HG03108 (cell line): Measurements from ENCODE around the gene FOXK1.
"Not testable (repeated sequence)": the region's sequence is repeated elsewhere in the genome, so short reads cannot be mapped to it uniquely, and the experiment has no call there.

Experiments
- ATAC-seq: cut with Tn5 transposase; IDR thresholded peaks from one replicate; pipeline ENCODE4 v1.9.1; 2021; ENCODE audit warnings: moderate library complexity; ENCODE audit not compliant: unreplicated experiment

Gene FOXK1

DNA sequence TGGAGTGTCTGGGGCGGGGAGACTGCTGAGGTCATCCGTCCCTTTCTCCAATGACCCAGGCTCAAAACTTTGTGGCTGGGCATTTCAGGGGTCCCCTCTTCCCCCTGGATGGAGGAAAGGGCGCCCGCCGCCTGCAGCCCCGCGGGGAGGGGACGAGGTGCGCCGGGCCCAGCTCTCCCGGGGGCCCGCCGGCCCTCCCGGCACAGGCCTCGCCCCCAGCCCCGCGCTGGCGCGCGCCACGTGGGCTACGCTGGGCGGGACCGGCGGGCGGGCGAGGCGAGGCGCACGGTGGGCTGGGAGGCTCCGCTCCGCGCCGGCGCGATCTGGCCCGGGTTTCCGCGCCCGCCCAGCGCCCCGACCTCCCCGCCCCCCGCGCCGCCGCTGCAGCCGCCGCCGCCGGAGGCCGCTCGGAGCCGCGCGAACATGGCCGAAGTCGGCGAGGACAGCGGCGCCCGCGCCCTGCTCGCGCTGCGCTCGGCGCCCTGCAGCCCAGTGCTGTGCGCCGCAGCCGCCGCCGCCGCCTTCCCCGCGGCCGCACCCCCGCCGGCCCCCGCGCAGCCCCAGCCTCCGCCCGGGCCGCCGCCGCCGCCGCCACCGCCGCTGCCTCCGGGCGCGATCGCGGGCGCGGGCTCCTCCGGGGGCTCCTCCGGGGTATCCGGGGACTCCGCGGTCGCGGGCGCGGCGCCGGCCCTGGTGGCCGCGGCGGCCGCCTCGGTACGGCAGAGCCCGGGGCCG, at the start of gene FOXK1:
Gene FOXK1 (plus strand): TSS at position 410 of the 735 bp plus-strand sequence. CDS start 14 bp downstream, at position 424.
- ATAC-seq = peak; percentile 61

DNA sequence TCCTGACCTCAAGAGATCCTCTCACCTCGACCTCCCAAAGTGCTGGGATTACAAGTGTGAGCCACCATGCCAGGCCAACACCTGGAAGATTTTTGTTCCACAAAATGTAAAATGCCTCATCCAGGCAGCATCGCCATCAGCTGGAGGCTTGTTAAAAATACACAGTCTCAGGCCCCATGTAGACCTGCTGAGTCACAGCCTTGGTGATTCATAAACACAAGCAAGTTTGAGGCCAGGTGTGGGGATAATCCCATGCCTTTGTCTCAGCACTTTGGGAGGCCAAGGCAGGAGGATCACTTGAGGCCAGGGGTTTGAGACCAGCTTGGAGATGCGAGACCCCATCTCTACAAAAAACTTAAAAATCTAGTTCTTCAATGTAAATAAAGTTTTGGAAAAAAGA, 49.1 kb upstream of the FOXK1 start:
- no peak for ATAC-seq

DNA sequence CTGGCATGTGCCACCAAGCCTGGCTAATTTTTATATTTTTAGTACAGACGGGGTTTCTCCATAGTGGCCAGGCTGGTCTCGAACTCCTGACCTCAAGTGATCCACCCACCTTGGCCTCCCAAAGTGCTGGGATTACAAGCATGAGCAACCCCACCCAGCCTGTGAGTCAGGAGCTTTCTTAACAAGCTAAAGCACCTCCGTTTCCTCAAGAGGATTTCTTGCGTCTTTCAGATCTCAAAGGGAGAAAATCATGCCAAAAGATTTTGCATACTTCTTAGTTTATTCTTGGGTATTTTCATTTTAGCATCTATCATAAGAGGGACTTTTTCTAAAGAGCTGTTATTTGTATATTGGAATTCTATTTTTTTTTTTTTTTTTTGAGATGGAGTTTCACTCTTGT, 47.9 kb upstream of the FOXK1 start:
- no peak for ATAC-seq

DNA sequence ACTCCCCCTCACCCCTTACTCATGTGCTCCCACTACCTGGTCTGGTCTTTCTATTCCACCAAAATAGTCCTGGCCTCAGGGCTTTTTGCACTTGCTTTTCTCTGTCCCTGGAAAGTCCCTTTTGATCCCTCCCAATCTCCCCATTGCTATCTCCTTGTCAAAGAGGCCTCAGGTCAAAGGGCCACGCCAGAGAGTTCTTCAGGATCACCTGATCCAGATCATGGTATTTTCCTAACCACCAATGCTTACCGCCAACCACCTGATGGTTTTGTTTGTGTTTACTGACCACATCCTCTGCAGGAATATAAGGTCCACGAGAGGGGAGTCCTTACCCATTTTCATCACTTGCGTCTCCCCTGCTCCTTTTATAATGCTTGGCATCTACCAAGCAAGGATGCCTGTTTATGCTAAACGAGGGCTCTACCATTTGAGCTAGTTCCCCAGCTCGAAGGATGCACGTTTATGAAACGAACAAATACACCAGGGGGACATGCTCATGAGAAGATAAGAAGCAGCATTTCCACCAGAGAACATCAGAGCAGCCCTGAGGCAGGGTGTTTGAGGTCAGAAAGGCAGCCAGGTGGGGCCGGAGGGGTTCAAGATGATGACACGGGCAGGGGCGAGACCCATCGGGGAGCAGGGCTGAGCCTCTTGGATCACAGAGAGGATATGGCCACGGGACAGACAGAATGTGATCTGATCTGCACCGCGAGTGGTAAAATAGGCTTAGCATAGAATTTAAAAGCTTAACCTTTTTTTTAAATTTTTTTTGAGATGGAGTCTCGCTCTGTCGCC, 43.1 kb upstream of the FOXK1 start:
- ATAC-seq = no peak

DNA sequence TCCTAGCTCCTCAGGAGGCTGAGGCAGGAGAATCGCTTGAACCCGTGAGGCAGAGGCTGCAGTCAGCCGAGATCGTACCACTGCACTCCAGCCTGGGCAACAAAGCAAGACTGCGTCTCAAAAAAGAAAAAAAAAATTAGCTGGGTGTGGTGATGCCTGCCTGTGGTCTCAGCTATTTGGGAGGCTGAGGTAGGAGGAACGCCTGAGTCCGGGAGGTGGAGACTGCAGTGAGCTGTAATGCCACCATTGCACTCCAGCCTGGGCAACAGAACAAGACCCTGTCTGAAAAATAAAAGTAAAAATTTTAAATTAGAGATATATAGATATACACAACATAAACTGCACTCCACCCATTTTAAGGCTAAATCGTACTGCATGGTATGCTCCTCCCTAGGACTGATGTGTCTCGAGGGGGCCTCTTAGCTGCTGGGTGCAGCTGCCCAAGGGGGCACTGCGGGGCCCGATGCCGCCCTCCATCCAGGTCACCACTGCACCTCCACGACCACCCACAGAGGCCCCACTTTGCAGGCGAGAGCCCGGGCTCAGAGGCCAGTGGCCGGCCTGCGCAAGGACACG, 40.9 kb upstream of the FOXK1 start:
- no peak for ATAC-seq

DNA sequence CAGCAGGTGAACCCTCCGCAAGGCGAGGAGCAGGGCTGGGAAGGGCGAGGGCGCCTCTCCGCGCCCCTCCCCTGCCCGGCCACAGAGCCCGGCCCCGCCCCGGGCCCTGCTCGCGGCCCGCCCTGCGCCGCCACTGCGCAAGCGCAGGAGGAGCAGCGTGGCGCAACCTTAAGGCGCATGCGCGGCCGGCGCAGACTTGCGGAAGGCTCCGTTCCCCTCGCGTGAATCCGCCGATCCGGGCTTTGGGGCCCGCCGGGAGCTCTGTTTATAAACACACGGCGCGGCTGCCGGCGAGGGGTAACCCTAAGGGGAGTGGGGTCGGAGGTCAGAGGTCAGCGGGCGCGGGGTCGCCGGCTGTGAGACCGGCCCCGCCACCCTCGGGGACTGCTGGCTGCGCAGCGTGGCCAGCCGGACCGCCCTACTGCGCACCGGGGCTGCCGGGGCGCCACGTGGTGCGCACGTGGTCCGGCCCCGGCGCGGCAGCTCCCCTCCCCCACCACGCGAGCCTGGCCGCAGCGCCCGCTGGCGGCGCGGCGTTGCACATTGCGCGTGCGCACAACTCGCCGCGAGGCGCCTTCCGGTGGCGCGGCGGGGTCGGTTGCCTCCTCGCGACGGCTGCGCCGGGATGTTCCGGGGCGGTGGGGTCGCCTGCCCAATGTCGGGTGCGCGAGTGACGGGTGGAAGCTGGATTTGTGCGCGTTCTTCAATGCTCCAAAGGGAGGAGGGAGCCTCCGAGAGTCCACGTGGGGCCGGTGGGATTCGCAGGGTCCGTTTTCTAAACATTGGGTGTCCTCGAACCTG, 40.2 kb upstream of the FOXK1 start:
- peak; percentile 69 for ATAC-seq

DNA sequence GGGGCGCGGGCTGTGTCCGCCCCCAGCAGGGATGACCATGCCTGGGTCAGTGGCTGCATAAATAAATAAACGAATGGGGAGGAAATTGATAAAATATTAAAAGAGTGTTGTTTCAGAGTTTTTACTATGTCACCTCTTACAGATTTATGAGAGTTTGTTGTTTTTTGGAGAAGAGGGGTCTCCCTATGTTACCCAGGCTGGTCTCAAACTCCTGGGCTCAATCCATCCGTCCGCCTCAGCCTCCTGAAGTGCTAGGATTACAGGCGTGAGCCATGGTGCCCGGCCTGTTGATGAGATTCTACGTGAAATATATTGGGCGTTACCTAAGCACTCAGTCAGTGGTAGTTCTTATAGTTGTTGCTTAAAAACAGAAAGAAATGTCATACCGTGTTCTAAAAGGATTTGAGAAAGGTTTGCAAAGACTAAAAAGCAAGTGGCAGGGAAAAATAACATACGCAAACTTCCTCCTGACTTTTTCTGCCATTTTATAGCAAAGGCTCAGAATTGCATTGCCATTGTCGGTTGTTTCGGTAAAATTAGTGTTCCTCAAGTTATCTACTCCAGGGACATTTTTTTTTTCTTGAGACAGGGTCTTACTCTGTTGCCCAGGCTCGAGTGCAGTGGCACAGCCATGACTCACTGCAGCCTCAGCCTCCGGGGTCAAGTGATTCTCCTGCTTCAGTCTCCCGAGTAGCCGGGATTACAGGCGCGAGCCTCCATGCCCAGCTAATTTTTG, 39.5 kb upstream of the FOXK1 start:
- ATAC-seq = no peak

DNA sequence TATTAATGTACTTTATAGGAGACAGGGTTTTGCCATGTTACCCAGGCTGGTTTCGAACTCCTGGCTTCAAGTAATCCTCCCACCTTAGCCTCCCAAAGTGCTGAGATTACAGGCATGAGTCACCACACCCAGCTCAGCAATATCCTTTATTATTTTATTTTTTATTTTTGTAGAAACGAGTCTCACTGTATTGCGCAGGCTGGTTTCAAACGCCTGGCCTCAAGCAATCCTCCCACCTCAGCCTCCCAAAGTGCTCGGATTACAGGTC, 39.0 kb upstream of the FOXK1 start:
- not testable (repeated sequence) for ATAC-seq

DNA sequence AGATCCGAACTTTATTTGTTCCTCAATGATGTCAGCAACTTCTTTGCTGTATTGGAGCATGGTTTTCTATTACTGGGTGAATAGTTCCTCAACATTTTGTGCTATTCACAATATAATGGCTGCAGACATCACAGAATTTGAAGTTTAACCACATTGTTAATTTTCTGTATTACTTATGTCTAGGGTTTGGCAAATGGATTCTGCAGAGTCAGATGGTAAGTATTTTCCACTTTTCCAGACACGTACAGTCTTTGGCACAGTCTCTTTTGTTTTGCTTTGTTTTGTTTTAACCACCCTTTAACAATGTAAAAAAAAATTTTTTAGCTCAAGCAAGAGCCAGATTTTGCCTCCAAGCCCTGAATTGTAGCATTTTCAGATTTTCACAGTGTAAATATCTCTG, 36.8 kb upstream of the FOXK1 start:
- no peak for ATAC-seq

DNA sequence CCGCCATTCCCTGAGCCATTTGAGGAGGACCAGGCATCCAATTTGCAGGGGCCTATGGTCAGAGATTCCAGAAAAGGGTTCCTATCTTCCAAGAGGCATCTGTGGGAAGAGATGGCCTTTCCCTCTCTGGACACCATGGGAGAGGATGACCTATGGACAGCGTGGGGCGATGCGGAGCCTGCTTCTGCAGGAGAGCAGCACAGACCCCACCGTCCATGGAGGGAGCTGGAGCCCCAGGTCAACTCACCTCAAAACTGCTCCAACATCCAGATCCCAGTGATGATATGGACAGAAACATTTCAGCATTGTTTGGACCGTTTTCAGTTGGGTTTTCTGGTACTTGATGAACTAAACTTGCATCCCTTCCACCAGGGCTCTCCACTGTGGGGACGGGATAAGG, 34.0 kb upstream of the FOXK1 start:
- ATAC-seq = no peak

DNA sequence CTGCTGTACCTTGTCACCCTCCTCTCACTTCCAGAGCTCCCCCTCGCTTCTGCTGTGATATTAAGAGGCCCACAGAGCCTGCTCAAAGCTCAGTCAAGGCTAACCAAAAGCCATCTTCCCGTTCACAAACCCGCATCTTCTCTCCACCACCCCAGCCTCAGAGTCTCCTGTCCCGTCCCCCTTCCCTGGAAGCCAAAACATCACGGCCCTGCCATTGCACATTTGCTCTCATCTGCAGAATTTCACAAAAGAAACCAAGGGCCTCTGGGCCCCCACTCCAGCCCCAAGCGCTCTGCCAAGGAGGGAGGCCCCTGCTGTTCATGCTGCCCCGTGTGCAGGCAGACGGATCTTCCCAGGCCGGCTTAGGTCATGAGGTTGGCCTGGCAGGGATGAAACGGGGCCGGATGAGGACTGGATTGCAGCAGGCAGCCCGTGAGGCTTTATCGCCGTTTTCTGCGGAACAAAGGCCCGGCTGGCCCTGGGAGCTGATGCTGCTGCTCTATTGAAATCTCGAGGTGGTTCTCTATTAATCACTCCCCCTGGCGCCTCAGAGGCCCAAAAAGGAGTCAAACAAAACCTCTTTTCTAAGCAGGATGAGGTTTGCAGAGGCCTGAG, 31.6 kb upstream of the FOXK1 start:
- no peak for ATAC-seq

DNA sequence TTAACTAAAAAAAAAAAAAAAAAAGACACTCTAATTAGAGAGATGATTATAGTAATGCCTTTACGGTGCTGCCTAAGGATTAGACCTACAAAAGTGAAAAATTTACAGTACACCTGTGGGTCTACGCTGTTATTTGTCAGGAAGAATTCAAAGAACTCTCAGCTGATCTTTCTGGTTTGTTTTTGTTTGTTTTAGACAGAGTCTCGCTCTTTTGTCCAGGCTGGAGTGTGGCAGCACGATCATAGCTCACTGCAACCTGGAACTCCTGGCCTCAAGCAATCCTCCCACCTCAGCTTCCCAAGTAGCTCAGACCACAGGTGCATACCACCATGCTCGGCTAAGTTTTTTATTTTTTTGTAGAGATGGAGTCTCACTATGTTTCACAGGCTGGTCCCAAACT, 28.3 kb upstream of the FOXK1 start:
- ATAC-seq = no peak

DNA sequence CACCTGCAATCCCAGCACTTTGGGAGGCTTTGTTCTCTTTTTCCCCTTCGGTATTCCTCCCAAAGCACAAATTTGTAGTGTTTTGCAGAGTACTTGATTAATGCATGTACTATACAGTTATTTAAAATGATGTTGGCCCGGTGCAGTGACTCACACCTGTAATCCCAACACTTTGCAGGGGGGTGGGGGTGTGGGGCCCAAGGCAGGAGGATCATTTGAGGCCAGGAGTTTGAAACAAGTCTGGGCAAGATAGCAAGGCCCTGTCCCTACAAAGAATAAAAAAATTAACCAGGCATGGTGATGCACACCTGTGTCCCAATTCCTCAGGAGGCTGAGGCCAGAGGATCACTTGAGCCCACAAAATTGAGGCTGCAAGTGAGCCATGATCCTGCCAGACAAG, 26.8 kb upstream of the FOXK1 start:
- no peak for ATAC-seq

DNA sequence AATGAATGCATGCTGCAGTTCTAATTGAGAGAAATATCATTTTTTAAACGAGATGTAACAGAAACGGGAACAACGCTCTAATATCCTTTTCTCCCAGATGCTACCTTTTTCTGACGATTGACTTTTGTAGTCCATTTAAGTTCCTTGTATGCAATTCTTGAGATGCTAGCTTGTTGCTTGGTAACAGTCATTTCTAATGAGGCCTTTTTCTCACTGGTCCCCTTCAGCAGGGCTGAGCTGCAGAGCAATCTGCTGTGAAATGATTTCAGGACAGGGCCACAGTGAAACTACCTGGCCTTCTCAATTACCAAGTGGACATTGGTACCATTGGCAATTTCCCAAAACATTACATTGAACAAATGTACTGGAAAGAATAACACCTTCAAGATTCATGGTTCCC, 26.2 kb upstream of the FOXK1 start:
- ATAC-seq = no peak

DNA sequence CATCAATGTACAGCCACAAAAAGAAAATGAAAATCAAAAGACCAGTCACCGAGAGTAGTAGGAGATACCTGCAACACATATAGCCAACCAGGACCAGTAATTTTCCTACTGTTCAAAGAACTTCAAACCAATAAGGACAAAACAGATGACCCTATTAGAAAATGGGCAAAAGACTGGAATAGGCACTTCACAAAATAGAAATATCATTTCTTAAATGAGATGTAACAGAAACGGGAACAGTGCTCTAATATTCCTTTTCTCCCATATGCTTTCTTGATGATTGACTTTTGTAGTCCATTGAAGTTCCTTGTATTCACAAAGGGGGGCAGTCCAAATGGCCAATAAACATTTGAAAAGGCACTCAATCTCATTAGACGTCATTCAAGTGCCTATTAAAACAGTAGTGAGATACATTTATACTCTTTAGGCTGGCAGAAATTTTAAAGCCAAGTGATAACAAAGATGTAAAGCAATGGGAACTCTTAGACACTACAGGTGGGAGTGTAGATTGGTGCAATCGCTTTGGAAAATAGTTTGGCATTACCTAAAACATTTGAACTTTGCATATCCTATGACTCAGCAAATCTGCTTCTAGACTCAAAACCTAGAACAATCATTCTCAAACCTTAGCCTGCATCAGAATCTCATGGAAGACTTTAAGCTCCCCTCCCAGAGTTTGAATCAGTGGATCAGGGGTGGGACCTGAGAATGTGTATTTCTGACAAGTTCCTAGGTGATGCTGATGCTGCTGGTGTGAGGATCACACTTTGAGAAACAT, 24.3 kb upstream of the FOXK1 start:
- ATAC-seq = no peak

DNA sequence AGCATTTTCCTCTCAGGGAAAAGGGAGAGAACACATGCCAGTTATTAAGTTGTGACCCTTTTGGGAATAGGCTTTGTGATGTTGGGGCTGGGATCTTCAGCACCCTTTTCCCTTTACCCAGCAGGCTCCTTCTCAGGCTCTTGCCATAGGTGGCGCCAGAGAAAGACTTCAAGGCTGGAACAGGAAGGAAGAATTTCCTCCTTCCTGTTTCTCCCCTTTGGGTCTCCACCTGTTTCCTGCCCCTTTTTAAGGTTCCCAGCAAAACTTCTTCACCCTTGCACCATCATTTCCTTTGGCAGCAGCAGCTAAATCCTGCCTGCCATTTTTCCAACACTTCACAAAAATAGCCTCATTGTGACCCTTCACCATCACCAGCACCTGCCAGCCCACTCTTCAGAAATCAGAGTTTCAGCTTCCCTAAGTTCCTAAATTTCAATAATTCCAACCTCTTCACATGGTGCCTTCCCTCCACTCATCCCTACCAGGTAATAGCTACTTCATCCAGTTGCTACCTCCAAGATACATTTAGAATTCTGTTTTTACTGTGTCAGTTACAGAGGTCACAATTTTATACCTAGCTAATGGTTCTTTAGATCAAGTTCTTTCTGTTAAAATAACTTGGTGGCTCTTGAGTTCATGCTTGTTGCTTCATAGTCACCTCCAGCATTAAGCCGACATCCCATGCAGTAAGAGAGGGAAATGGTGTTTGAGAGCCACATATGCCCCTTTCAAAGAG, 22.4 kb upstream of the FOXK1 start:
- no peak for ATAC-seq

DNA sequence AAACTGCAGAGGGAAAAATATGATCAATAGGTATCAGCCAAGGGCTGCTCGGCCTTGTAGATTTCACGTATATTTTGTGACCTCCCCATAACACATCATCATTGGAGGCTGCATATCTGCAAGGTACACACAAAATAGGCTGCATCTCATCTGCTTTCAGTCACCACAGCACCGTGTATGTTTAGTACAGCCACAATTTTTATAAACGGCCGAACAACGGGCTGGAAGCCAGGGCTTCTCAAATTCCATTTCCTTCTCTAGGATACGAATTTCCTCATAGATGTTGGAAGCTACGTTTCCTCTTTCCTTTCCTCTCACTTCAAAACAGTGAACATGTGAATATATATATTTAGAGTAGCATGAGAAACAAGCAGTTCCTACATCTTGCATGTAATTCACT, 20.2 kb upstream of the FOXK1 start:
- no peak for ATAC-seq

DNA sequence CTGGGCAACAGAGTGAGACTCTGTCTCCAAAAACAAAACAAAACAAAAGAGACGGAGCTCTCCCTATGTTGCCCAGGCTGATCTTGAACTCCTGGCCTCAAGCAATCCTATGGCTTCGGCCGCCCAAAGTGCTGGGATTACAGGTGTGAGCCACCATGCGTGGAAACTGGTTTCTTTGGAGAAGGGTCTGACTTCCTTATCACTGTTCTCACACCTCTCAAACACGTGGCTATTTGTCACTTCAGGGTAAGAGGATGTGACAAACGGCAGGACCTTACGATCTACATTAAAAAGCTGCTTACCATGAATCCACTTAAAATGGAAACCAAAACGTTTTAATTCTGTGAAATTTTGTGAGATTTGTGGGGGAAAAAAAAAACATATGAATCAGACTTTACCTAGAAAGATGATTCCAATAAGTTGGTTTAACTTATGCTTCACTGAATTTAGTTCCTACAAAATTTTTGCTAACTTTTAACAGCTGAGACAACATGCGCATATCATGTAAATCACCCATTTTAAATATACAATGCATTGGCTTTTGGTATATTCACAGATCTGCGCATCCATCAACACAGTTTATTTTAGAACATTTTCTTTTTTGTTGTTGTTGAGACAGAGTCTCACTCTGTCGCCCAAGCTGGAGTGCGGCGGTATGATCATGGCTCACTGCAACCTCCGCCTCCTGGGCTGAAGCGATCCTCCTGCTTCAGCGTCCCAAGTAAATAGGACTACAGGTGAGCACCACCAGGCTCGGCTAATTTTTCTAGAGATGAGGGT, 18.7 kb upstream of the FOXK1 start:
- no peak for ATAC-seq
